ENCODE results near the gene KRTAP4-7.
"Not testable (repeated sequence)": the region's sequence is repeated elsewhere in the genome, so short reads cannot be mapped to it uniquely, and the experiment has no call there.

Gene KRTAP4-7

DNA sequence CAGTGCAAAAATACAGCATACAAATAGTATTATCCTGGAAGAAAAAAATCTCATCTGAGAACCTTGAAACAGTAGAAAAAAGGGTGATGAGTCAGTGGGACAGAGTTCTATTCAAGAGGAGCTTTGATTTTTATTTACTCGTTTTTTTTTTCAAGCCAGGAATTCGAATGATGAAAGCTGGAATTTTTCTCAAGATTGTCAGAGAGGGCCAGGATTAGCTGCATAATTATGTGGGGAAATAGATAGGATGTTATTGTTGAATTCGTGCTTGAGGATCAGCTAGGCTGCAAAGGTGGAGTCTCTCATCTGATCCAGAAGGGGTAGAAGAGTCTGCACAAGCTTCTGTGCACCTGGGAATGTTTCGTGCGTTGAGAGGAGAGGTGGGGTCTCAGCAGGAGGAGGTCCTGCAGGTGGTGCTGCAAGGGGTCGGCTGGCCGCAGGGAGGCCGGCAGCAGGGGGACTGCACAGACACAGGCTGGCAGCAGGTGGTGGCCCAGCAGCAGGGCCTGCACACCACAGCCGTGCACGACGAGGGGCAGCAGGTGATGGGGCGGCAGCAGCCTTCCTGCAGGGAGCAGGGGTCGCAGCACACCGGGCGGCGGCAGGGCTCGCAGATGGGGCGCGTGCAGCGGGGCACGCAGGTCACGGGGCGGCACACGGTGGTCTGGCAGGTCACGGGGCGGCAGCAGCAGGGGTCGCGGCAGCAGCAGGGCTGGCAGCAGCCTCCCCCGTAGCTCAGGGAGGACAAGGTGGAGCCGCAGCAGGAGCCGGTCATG is 24.5 kb upstream of the KRTAP4-7 start:
- not testable (repeated sequence) for H3K36me3 Mint-ChIP-seq, H3K27ac Mint-ChIP-seq, H3K4me1 Mint-ChIP-seq, DNase-seq, H3K4me3 Mint-ChIP-seq, H3K9me3 Mint-ChIP-seq
- CTCF ChIA-PET = interaction anchor here (1.0 to 1.1 kb wide), 2 partner anchors 9 to 12 kb away, joined by 3 to 4 read pairs; partner anchors contain the start of gene KRTAP2-1
- H3K27me3 Mint-ChIP-seq = peaks cover 21% of the 10 kb centered on the region

DNA sequence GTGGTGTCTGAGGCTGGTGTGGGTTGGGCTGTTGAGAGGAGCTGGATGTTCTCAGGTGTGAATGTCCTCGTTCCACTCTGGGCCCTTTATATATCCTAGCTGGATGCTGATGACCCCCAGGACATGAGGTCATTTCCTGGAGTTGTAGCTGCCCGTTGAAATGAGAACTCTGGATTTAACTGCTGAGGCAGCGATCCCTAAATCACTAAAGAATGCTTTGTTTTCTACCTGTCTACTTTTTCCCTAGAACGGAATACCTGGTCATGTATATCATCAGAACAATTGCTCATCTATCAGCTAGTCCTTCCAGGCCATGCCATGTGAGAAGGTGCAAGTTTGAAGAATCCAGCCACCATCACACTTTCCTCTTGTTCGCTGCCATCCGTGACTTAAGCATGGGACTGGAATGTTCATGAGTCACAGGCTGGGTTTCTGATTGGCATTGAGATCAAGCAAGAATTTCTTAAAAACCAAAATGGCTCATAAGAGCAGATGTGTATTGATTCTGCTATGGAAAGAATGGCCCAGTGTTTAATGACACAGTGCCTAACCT is 23.8 kb upstream of the KRTAP4-7 start, which contains the start of gene KRTAP2-3:
KRTAP2-3 (minus strand) TSS at position 63 of the 553 bp plus-strand sequence. CDS start 64 bp downstream, outside the sequence.
- no peaks in the 10 kb centered on the region for H3K4me1 Mint-ChIP-seq
- DNase-seq = no peak
- H3K27ac Mint-ChIP-seq = no peak within 1 kb of the TSS
- no peak within 1 kb of the TSS for H3K4me3 Mint-ChIP-seq
- peaks cover 6% of the 10 kb centered on the region for H3K9me3 Mint-ChIP-seq
- peaks cover 21% of the 10 kb centered on the region for H3K27me3 Mint-ChIP-seq
- no peaks in the 10 kb centered on the region for H3K36me3 Mint-ChIP-seq
- CTCF ChIA-PET = no interaction called here

DNA sequence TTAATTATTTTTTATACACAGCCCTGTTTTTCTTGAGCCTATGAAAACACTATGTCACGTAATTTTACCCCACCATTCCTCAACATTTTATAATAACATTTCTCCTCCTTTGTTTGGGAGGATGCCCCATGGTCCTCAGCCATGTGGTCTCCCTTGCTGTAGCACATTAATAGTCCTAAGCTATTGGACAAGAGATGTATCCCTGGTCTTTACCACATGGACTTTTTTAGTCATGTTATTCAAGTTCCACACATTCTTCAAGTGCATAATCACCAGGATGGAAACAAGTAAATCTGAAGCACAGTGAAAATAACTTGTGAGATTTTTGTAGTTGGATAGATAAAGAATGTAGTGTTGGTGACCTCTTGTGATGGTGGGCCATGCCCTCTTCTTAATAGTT is 22.0 kb upstream of the KRTAP4-7 start:
- Mint-ChIP-seq H3K4me3 (no peak overlapping the region), H3K27ac (no peak overlapping the region), H3K4me1 (no peaks in the 10 kb centered on the region), H3K36me3 (no peaks in the 10 kb centered on the region), H3K27me3 (peaks cover 21% of the 10 kb centered on the region), H3K9me3 (peaks cover 6% of the 10 kb centered on the region)
- DNase-seq = no peak
- CTCF ChIA-PET = no interaction called here

DNA sequence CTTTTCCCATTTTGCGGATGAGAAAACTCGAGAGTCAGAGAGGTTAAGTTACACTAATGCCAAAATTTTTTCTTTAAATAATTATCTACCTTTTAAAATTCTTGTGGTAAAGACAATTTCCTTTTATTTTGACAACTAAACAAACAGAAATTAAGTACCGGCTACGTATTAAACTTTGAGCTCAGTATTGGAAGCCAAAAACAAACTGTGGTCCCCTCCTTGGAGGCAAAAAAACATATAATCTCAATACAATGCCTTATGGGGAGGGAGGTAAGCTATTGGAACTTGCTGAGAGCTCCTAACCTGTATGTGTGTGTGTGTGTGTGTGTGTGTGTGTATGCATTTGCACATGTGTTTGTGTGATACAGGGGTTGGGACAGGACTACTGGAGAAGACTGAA is 20.5 kb upstream of the KRTAP4-7 start:
- Mint-ChIP-seq H3K27me3 (peaks cover 21% of the 10 kb centered on the region), H3K4me3 (no peak overlapping the region)

DNA sequence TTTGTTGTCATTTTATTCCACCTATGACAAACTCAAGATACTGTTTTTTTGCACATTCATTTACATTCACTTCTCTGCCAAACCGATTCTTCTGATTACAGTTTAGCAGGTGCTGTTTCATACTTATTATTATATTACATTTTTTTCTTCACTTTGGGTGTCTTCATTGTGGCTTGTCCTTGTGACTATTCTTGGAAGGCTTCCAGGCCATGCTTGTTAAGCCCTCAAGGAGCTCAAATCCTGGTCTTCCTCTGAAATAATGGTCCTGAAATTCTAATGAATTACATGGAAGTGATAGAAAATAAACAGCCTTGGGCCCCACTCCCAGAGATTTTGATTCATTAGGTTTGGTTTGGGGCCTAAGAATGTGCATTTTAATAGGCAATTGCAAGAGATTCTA is 19.6 kb upstream of the KRTAP4-7 start:
- H3K9me3 Mint-ChIP-seq = no peaks in the 10 kb centered on the region
- no peak overlapping the region for H3K4me3 Mint-ChIP-seq
- no peaks in the 10 kb centered on the region for H3K4me1 Mint-ChIP-seq
- H3K36me3 Mint-ChIP-seq = no peaks in the 10 kb centered on the region
- no peak for DNase-seq
- H3K27ac Mint-ChIP-seq = no peak overlapping the region
- H3K27me3 Mint-ChIP-seq = peaks cover 18% of the 10 kb centered on the region
- CTCF ChIA-PET = no interaction called here

More for the DNA sequence above, 20.5 kb upstream of the KRTAP4-7 start:
- no peak overlapping the region for H3K27ac Mint-ChIP-seq
- DNase-seq = no peak
- no peaks in the 10 kb centered on the region for H3K36me3 Mint-ChIP-seq
- no peaks in the 10 kb centered on the region for H3K9me3 Mint-ChIP-seq
- CTCF ChIA-PET = no interaction called here
- H3K4me1 Mint-ChIP-seq = no peaks in the 10 kb centered on the region

DNA sequence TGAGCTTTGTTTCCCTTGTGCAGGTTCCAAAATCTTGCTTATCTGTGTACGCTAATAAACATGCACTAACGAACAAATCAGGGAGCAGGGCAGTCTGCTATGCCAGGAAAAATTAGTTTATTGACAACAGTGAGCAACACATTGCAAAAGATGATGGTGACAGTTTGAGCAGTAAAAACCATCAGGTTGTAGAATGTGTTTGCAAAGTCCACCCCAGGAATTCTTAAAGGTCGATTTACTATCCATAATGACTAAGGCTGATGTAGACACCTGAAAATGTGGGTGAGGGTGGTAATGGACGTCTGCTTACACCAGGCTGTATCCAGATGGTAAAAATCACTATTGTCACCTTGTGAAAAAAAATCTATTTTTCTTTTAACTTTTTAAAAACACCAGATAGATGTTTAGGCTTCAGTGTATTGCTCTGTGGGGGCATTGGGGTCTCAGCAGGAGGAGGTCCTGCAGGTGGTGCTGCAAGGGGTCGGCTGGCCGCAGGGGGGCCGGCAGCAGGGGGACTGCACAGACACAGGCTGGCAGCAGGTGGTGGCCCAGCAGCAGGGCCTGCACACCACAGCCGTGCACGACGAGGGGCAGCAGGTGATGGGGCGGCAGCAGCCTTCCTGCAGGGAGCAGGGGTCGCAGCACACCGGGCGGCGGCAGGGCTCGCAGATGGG is 18.8 kb upstream of the KRTAP4-7 start:
- H3K27ac Mint-ChIP-seq, H3K4me3 Mint-ChIP-seq, H3K4me1 Mint-ChIP-seq, CTCF ChIA-PET, DNase-seq, H3K9me3 Mint-ChIP-seq, H3K36me3 Mint-ChIP-seq: not testable (repeated sequence)
- H3K27me3 Mint-ChIP-seq = peaks cover 11% of the 10 kb centered on the region

DNA sequence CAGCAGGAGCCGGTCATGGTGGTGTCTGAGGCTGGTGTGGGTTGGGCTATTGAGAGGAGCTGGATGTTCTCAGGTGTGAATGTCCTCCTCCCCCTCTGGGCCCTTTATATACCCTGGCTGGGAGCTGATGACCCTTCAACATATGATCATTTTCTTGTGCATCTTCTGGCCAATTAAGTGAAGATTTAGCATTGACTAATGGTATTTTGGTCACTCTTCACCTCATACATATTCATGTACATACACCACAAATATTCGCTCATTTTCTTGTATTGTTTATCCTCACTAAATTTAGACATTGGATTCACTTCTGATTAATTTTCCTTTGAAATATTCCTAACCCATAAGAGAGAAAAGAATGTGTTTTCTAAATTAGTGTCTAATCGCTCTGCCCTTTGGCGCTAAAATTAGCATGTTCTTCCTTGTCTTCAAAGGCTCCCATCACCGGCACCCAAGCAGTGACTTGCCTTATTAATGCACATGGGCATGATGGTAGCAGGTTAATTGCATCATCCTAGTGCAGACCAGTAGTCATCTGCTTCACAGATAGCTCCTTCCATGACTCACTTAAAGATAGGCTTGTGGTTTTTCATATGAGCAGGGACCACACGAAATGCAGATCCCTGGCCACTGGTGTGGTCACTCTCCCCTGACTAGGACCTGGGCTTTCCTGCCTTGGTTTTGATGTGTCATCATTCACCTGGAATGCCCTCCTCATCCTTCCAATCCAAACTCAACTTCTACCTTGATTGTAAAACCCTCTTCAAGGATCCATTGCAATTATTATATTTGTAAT is 17.9 kb upstream of the KRTAP4-7 start, which contains the start of gene KRTAP2-4:
KRTAP2-4 (minus strand) TSS at position 51 of the 796 bp plus-strand sequence; CDS start at position 17, 34 bp downstream.
- CTCF ChIA-PET = no interaction called here
- no peaks in the 10 kb centered on the region for H3K4me1 Mint-ChIP-seq
- no peak within 1 kb of the TSS for H3K27ac Mint-ChIP-seq
- H3K36me3 Mint-ChIP-seq = no peaks in the 10 kb centered on the region
- H3K4me3 Mint-ChIP-seq = no peak within 1 kb of the TSS
- DNase-seq = no peak
- H3K9me3 Mint-ChIP-seq = no peaks in the 10 kb centered on the region
- peaks cover 8% of the 10 kb centered on the region for H3K27me3 Mint-ChIP-seq

DNA sequence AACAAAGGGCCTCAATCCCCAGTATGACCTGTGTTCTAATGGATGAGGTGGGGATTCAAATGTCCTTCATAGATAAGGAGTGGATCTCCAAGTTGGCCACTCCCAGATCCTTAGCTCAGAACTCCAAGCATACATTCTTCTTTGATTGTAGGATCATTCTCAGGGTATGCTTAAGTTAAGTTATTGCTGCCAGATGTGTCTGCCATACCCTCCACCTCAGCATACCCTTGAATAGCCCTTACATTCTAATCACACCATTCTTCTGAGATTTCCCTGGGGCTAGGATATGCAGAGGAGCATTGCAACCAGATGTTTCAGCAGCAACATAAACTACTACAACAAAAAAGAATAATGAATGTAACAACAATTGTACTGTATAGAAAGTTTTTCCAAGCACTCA is 16.7 kb upstream of the KRTAP4-7 start:
- CTCF ChIA-PET = no interaction called here
- Mint-ChIP-seq H3K4me3 (no peak overlapping the region), H3K36me3 (no peaks in the 10 kb centered on the region), H3K4me1 (no peaks in the 10 kb centered on the region), H3K27ac (no peak overlapping the region), H3K27me3 (peaks cover under 1% of the 10 kb centered on the region), H3K9me3 (no peaks in the 10 kb centered on the region)
- no peak for DNase-seq

DNA sequence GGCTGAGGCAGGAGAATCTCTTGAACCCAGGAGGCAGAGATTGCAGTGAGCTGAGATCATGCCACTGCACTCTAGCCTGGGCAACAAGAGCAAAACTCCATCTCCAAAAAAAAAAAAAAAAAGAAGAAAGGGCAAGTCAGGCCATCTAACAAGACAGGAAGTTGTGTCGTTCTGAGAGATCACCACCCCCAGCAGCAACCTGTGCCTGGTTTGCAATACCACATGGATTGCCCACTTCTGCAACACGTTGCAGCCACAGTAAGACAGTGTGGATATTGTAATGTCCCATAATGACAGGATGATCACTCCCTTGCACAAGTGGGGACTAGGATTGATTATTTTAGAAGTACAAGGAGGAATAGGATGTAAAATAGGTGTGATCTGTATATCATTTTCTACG is 14.9 kb upstream of the KRTAP4-7 start:
- H3K27me3 Mint-ChIP-seq = no peaks in the 10 kb centered on the region
- no peak for DNase-seq
- H3K27ac Mint-ChIP-seq = no peak overlapping the region
- H3K9me3 Mint-ChIP-seq = no peaks in the 10 kb centered on the region
- no peaks in the 10 kb centered on the region for H3K36me3 Mint-ChIP-seq
- CTCF ChIA-PET = interaction anchor here (0.9 kb wide), 1 partner anchor 10 kb away, joined by 3 read pairs; no protein-coding TSS in a partner anchor
- no peak overlapping the region for H3K4me3 Mint-ChIP-seq
- no peaks in the 10 kb centered on the region for H3K4me1 Mint-ChIP-seq

DNA sequence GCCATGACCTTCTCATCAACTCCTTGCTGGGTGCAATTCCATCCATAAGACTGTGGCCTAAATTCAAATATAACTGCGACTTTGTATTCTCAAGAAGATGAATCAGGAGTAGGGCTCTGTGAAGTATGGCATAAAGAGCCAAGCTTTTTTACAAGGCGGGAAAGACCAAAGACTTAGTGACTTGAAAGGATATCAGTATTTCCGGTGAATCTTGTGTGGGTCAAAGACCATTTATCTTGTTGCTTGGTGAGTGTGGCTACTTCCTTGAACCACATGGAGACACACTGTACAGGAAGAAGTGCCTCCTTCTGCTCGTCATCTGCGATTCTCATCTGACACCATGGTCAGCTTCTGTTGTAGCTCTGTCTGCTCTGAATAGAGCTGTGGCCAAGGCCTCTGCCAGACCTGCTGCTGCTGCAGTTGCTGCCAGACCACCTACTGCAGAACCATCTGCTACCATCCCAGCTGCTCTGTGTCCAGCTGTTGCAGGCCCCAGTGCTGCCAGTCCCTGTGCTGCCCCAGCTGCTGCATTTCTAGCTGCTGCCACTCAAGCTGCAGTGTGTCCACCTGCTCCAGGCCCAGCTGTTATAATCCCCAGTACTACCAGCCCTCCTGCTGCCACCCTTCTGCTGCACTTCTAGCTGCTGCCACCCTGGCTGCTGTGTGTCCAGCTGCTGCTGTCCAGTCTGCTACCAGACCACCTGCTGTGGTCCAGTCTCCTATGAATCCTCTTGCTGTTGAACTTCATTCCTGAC is 12.2 kb upstream of the KRTAP4-7 start:
- no peaks in the 10 kb centered on the region for H3K9me3 Mint-ChIP-seq
- no peaks in the 10 kb centered on the region for H3K4me1 Mint-ChIP-seq
- H3K36me3 Mint-ChIP-seq = no peaks in the 10 kb centered on the region
- DNase-seq = no peak
- no peak overlapping the region for H3K4me3 Mint-ChIP-seq
- CTCF ChIA-PET = no interaction called here
- no peak overlapping the region for H3K27ac Mint-ChIP-seq
- peaks cover 8% of the 10 kb centered on the region for H3K27me3 Mint-ChIP-seq

DNA sequence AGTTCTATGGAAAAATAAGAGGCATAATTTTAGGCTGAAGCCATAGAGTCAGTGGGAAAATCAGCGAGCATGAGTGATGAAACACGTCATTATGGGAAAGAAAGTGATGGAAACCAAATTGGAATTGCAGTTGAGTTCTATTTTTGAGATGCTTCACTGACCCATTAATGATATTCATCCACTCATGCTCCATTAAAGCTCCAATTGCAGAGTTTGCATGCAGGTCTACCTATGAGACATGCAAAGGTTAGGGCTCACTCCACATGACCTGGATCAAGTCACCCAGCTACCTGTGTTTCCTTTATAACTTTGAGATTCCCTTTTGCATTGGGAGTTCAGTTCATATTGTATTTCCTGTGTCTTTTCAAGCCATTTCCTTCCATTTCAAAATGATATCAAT is 10.3 kb upstream of the KRTAP4-7 start:
- H3K9me3 Mint-ChIP-seq = no peaks in the 10 kb centered on the region
- CTCF ChIA-PET = interaction anchor here (1.3 kb wide), 1 partner anchor 219 kb away, joined by 3 read pairs; no protein-coding TSS in a partner anchor
- DNase-seq = no peak
- no peaks in the 10 kb centered on the region for H3K36me3 Mint-ChIP-seq
- H3K27ac Mint-ChIP-seq = no peak overlapping the region
- no peak overlapping the region for H3K4me3 Mint-ChIP-seq
- H3K27me3 Mint-ChIP-seq = peaks cover 10% of the 10 kb centered on the region
- H3K4me1 Mint-ChIP-seq = no peaks in the 10 kb centered on the region

DNA sequence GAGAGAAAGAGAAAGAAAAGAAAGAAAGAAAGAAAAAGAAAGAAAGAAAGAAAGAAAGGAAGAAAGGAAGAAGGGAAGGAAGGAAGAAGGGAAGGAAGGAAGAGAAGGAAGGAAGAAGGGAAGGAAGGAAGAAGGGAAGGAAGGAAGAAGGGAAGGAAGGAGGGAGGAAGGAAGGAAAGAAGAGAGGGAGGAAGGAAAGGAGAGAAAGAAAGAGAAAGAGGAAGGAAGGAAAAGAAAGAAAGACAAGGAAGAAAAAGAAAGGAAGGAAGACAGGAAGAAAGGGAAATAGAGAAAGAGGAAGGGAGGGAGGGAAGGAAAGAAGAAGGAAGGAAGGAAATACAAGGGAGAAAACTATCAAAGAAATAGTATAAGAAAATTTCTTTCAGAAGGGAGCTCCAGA is 7.2 kb upstream of the KRTAP4-7 start:
- Mint-ChIP-seq H3K4me3 (no peak overlapping the region), H3K4me1 (no peaks in the 10 kb centered on the region), H3K9me3 (no peaks in the 10 kb centered on the region), H3K36me3 (no peaks in the 10 kb centered on the region), H3K27me3 (peaks cover 10% of the 10 kb centered on the region), H3K27ac (no peak overlapping the region)
- CTCF ChIA-PET = no interaction called here
- DNase-seq = no peak

DNA sequence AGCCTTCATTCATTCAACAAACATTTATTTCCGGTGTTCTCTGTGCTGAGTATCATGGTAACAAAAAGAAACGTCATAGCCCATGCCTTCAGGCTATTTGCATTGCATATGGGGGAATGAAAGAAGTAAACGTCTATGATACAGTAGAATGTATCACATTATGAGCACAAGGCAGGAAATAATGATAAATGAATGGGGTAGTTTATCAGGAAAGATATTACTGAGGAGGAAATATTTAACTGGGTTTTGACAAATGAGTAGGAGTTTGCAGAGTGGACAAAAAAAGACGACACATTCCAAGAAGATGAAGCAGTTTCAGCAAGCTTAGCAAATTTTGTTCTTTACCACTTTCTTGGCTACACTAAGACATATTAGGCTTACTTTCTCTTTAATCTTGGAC is 1.3 kb upstream of the KRTAP4-7 start:
- no peak overlapping the region for H3K4me3 Mint-ChIP-seq
- no peaks in the 10 kb centered on the region for H3K4me1 Mint-ChIP-seq
- H3K27me3 Mint-ChIP-seq = peaks cover 4% of the 10 kb centered on the region
- no peaks in the 10 kb centered on the region for H3K36me3 Mint-ChIP-seq
- DNase-seq = no peak
- CTCF ChIA-PET = no interaction called here
- H3K9me3 Mint-ChIP-seq = no peaks in the 10 kb centered on the region
- no peak overlapping the region for H3K27ac Mint-ChIP-seq

DNA sequence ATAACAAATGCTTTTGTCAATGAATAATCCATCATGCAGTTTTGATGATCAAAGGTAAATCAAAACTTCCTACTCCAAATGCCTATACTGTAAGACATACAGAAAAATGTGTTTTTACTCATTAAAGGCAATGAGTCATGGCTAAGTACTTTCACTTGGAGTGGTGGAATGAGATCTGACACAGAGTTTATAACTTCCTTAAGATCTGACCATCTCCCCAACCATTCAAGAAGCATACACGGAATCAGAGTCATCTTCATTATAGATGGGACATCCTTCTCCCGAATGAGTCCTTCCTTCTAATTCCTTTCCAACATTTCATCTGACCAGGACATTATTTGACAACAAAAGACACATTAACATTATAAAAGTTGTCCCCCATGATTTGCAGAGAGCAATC is 523 bp upstream of the KRTAP4-7 start:
- H3K4me3 Mint-ChIP-seq, DNase-seq, H3K27me3 Mint-ChIP-seq, H3K27ac Mint-ChIP-seq, H3K9me3 Mint-ChIP-seq, CTCF ChIA-PET, H3K36me3 Mint-ChIP-seq, H3K4me1 Mint-ChIP-seq: not testable (repeated sequence)
